IMR-90 (cell line): ENCODE measurements around the gene KRTAP10-11.

Experiments used
- BHLHE40 ChIP-seq: fragments of 150-350 bp; IDR thresholded peaks from 2 replicates; pipeline ENCODE4 v1.6.1; 2016; ENCODE audit warnings: mild to moderate bottlenecking, low read depth, low read length
- CEBPB ChIP-seq: IDR thresholded peaks from 2 replicates; pipeline ENCODE4 v1.6.1; 2012; ENCODE audit warnings: low read depth, low read length, improper control_type of control experiment
- CHD1 ChIP-seq: IDR thresholded peaks from 2 replicates; pipeline ENCODE4 v1.6.1; 2012; ENCODE audit warnings: low read depth, low read length, improper control_type of control experiment
- CTCF ChIP-seq: conservative IDR thresholded peaks from 2 replicates; pipeline ENCODE4 v1.5.1; 2012; ENCODE audit warnings: mild to moderate bottlenecking, low read depth, low read length, improper control_type of control experiment
- FOS ChIP-seq: fragments of 150-350 bp; IDR thresholded peaks from 2 replicates; pipeline ENCODE4 v1.6.1; 2016; ENCODE audit warnings: low read depth, low read length
- MAFK ChIP-seq: IDR thresholded peaks from 2 replicates; pipeline ENCODE4 v1.6.1; 2012; ENCODE audit warnings: low read depth, low read length, improper control_type of control experiment
- NFE2L2 ChIP-seq: fragments of 150-350 bp; IDR thresholded peaks from 2 replicates; pipeline ENCODE4 v1.6.1; 2016; ENCODE audit warnings: low read depth, mild to moderate bottlenecking, low read length
- TF ChIP-seq, protein P1 (sequence below): fragments of 150-350 bp; IDR thresholded peaks from 2 replicates; pipeline ENCODE4 v1.6.1; 2016; ENCODE audit warnings: low read depth, mild to moderate bottlenecking, low read length, moderate library complexity, borderline replicate concordance

DNA sequence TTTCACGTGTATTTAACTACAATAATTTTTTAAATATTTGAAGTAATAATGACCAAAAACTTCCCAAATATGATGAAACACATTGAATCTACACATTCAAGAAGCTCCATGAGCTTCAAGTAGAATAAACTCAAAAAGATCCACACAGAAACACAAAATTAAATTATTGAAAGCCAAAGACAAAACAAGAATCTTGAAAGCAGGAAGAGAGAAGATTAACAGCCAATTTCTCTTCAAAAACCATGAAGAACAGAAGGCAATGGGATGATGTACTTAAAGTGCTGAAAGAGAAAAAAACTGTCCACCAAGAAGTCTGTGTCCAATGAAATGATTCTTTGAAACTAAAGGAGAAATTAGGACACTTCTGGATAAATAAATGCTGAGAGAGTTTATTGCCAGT is 14.1 kb upstream of the KRTAP10-11 start:
- TF ChIP-seq MAFK (no peak), CHD1 (no peak), CTCF (no peak), BHLHE40 (no peak), NFE2L2 (no peak), CEBPB (no peak), FOS (no peak)
- TF ChIP-seq, protein P1, sequence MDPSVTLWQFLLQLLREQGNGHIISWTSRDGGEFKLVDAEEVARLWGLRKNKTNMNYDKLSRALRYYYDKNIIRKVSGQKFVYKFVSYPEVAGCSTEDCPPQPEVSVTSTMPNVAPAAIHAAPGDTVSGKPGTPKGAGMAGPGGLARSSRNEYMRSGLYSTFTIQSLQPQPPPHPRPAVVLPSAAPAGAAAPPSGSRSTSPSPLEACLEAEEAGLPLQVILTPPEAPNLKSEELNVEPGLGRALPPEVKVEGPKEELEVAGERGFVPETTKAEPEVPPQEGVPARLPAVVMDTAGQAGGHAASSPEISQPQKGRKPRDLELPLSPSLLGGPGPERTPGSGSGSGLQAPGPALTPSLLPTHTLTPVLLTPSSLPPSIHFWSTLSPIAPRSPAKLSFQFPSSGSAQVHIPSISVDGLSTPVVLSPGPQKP, result no peak
